A673 (cell line): ENCODE measurements around the gene CCDC86. TPM values are rescaled to one million over a fixed set of nuclear protein-coding genes. Genes with fewer than 3 reads are reported as not detected.

ENCODE experiments used
- BruUV-seq: library from RNA; stranded (reverse); fragments of 400-500 nt; replicated peaks from 2 replicates; lab custom pipeline; 2021; lab: Mats Ljungman, UMichigan
- CTCF ChIA-PET: fragments of 300-600 bp; sonication (Branson Sonifier 250); formaldehyde crosslinking; loops from one replicate; lab custom pipeline; 2022; ENCODE audit warnings: antibody characterized with exemption; lab: Charles Lee
- POLR2A ChIA-PET: fragments of 300-600 bp; sonication (Branson Sonifier 250); formaldehyde crosslinking; loops from one replicate; lab custom pipeline; 2022; ENCODE audit warnings: antibody characterized with exemption; ENCODE audit not compliant: low non-redundant PET; lab: Charles Lee
- DNase-seq: peaks from one replicate; pipeline ENCODE4 v3.0.0-alpha.2; 2015; ENCODE audit warnings: low spot score
- H3K27ac ChIP-seq: fragments of 200-600 bp; sonication (generic); 2 replicates; pipeline ENCODE4 v1.5.1; 2016; ENCODE audit warnings: mixed run types, low read depth, mild to moderate bottlenecking, mixed read lengths, antibody characterized with exemption, low read length; ENCODE audit not compliant: poor library complexity, severe bottlenecking
- H3K27me3 ChIP-seq: fragments of 200-600 bp; sonication (generic); replicated peaks from 2 replicates; pipeline ENCODE4 v1.6.1; 2017; ENCODE audit warnings: mixed run types, low read depth, mild to moderate bottlenecking, mixed read lengths, antibody characterized with exemption, low read length; ENCODE audit not compliant: insufficient read depth, poor library complexity
- H3K36me3 ChIP-seq: fragments of 200-600 bp; sonication (generic); 2 replicates; pipeline ENCODE4 v1.6.1; 2016; ENCODE audit warnings: mixed run types, mild to moderate bottlenecking, mixed read lengths, antibody characterized with exemption, low read length; ENCODE audit not compliant: insufficient read depth, poor library complexity, severe bottlenecking
- H3K4me1 ChIP-seq: fragments of 200-600 bp; sonication (generic); 2 replicates; pipeline ENCODE4 v1.6.1; 2017; ENCODE audit warnings: mixed run types, mild to moderate bottlenecking, mixed read lengths, antibody characterized with exemption, low read length; ENCODE audit not compliant: insufficient read depth, poor library complexity, severe bottlenecking
- H3K4me3 ChIP-seq: fragments of 200-600 bp; sonication (generic); 2 replicates; pipeline ENCODE4 v1.5.1; 2016; ENCODE audit warnings: low read depth, mixed run types, mild to moderate bottlenecking, mixed read lengths, low read length; ENCODE audit not compliant: poor library complexity, severe bottlenecking
- H3K9me3 ChIP-seq: fragments of 200-600 bp; sonication (generic); 2 replicates; pipeline ENCODE4 v1.6.1; 2016; ENCODE audit warnings: mixed run types, low read depth, mild to moderate bottlenecking, mixed read lengths, antibody characterized with exemption, low read length; ENCODE audit not compliant: poor library complexity, severe bottlenecking
- EZH2 ChIP-seq: fragments of 200-600 bp; sonication (generic); IDR thresholded peaks from 2 replicates; pipeline ENCODE4 v1.6.1; 2017; ENCODE audit warnings: borderline replicate concordance, low read depth, mild to moderate bottlenecking, mixed read lengths, antibody characterized with exemption, low read length; ENCODE audit not compliant: poor library complexity, severe bottlenecking
- intact Hi-C: fragments of 100-400 bp; cut with micrococcal nuclease; formaldehyde crosslinking; loops from one replicate; pipeline ENCODE4 v1.10.0; 2022; ENCODE audit not compliant: unreplicated experiment
- total RNA-seq: library from RNA; stranded (reverse); gene quantifications from 2 replicates; pipeline ENCODE4 v1.2.3, GENCODE V29; 2021
- TF ChIP-seq, protein P1 (sequence below): fragments of 300-800, 200-600 bp; sonication (generic); conservative IDR thresholded peaks from 2 replicates; pipeline ENCODE4 v1.5.1; 2017; ENCODE audit warnings: low read depth, mild to moderate bottlenecking, antibody characterized with exemption, low read length, moderate library complexity, mixed read lengths

Gene CCDC86
- total RNA-seq, 1 experiment from 2014 or later: 188 TPM

- Histone ChIP-seq H3K27me3 (peaks cover 10% of the 10 kb centered on the region), H3K27ac (no peak overlapping the region), H3K4me1 (no peaks in the 10 kb centered on the region), H3K9me3 (peaks cover 5% of the 10 kb centered on the region), H3K36me3 (no peaks in the 10 kb centered on the region), H3K4me3 (no peak overlapping the region)
- intact Hi-C loops: no loop called here
- DNase-seq: no peak
- ChIA-PET POLR2A (no interaction called here), CTCF (no interaction called here)
- BruUV-seq: no TSS peak
- TF ChIP-seq, protein P1, sequence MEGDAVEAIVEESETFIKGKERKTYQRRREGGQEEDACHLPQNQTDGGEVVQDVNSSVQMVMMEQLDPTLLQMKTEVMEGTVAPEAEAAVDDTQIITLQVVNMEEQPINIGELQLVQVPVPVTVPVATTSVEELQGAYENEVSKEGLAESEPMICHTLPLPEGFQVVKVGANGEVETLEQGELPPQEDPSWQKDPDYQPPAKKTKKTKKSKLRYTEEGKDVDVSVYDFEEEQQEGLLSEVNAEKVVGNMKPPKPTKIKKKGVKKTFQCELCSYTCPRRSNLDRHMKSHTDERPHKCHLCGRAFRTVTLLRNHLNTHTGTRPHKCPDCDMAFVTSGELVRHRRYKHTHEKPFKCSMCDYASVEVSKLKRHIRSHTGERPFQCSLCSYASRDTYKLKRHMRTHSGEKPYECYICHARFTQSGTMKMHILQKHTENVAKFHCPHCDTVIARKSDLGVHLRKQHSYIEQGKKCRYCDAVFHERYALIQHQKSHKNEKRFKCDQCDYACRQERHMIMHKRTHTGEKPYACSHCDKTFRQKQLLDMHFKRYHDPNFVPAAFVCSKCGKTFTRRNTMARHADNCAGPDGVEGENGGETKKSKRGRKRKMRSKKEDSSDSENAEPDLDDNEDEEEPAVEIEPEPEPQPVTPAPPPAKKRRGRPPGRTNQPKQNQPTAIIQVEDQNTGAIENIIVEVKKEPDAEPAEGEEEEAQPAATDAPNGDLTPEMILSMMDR: no peak
These were observed 46.6 kb upstream of the CCDC86 start for GRCh38 chr11:60795291-60795690.

DNA sequence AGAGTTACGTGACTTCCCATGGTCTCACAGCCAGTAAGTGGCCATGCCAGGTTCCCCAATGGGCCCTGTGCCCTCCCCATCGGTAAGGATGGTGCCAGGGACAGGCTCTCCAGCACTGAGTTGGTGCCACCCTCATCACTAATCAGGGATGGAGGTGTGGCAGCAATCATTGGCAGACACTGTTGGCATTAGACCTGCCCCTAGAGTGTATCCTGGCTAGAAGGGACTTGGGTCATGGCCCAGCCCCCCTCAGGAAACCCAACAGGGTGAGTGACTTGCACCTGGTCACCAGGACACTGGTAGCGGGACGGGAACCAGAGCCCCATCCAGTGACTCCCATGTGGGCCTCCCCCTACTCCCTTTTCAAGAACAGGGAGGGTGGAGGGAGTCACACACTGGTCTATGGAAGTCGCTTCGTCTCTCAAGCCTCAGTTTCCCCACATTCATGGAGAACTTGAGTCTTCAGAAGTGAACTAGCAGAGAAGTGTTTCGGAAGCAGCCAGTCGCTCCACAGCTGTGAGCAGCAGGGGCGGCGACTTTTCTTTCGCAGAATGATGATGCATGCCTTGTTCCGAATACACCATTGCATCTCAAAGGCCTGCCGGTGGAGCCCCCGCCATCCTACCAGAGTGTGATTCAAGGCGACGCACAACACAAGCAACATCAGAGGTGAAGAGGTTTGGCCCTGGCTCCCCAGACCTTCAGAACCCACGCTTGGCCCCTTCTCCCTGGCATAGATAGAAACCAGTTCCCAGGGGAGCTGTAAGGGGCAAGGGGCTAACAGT lies 43.9 kb upstream of the CCDC86 start:
- POLR2A ChIA-PET: no interaction called here
- no peak overlapping the region for H3K4me3 ChIP-seq
- H3K27me3 ChIP-seq: peaks cover 17% of the 10 kb centered on the region
- no peaks in the 10 kb centered on the region for H3K4me1 ChIP-seq
- H3K27ac ChIP-seq: no peak overlapping the region
- no peaks in the 10 kb centered on the region for H3K9me3 ChIP-seq
- intact Hi-C loops: no loop called here
- CTCF ChIA-PET: no interaction called here
- TF ChIP-seq EZH2: no peak
- TF ChIP-seq, protein P1: no peak
- BruUV-seq: no TSS peak
- no peaks in the 10 kb centered on the region for H3K36me3 ChIP-seq
- DNase-seq: no peak

- ChIA-PET POLR2A (no interaction called here), CTCF (no interaction called here)
These were observed 43.3 kb upstream of the CCDC86 start for GRCh38 chr11:60798631-60799030.

More at GRCh38 chr11:60798631-60799030, 43.3 kb upstream of the CCDC86 start:
- intact Hi-C loops: no loop called here
- Histone ChIP-seq H3K9me3 (no peaks in the 10 kb centered on the region), H3K27me3 (peaks cover 17% of the 10 kb centered on the region), H3K36me3 (no peaks in the 10 kb centered on the region), H3K27ac (no peak overlapping the region), H3K4me1 (no peaks in the 10 kb centered on the region), H3K4me3 (no peak overlapping the region)
- TF ChIP-seq, protein P1: no peak
- TF ChIP-seq EZH2: no peak
- no peak for DNase-seq
- no TSS peak for BruUV-seq
